GM12878 (cell line): ENCODE results near the gene CREB5. TPM values are rescaled to one million over a fixed set of nuclear protein-coding genes. Genes with fewer than 3 reads are reported as not detected.

Experiments
- RAD51 ChIP-seq: fragments of 450-650 bp; IDR thresholded peaks from 2 replicates; pipeline ENCODE4 v1.6.1; 2016; ENCODE audit warnings: moderate library complexity, mild to moderate bottlenecking, inconsistent platforms
- SRF ChIP-seq, 2 experiments: IDR thresholded peaks; 2 replicates each; pipeline ENCODE4 v1.6.1; 2011; ENCODE audit warnings: low read depth in 2 of 2, low read length in 2 of 2, mild to moderate bottlenecking in 1 of 2, moderate library complexity in 1 of 2
- ZBTB4 ChIP-seq: fragments of 450-650 bp; formaldehyde crosslinking; IDR thresholded peaks from 2 replicates; pipeline ENCODE4 v1.4.0; 2022; ENCODE audit warnings: mild to moderate bottlenecking, moderate library complexity
- polyA plus RNA-seq, 11 experiments: library from polyadenylated mRNA; depleted of rRNA in 4 of 11; unstranded in 6 of 11; stranded (reverse) in 5 of 11; fragments of >200 nt; fragmentation: Nextera tagmentation in 4 of 11; fragmentation: Illumina TruSeq in 1 of 11; extraction: Ambion mirVana in 4 of 11; extraction: Trizol in 1 of 11; gene quantifications; 1 replicate in 1 of 11; 2 replicates in 10 of 11; pipeline versions ENCODE4 v1.2.1 to v1.2.3, GENCODE V29; 2011 to 2016; ENCODE audit warnings: inconsistent platforms in 2 of 11, missing spikeins in 2 of 11, low read depth in 1 of 11
- total RNA-seq, 4 experiments: library from RNA; depleted of rRNA in 3 of 4; stranded (reverse); fragments of >200 nt in 3 of 4; fragmentation: Illumina TruSeq in 1 of 4; extraction: Trizol in 1 of 4; gene quantifications; 2 replicates each; pipeline versions ENCODE4 v1.2.1 to v1.2.3, GENCODE V29; 2013 to 2021
- TF ChIP-seq, protein P1 (sequence below): fragments of 450-650 bp; IDR thresholded peaks from 2 replicates; pipeline ENCODE4 v1.6.1; 2017; ENCODE audit warnings: antibody characterized with exemption, mild to moderate bottlenecking, moderate library complexity
- TF ChIP-seq, protein P2 (sequence below): fragments of 450-650 bp; IDR thresholded peaks from 2 replicates; pipeline ENCODE4 v1.6.1; 2018; ENCODE audit warnings: mild to moderate bottlenecking, low read depth, moderate library complexity; ENCODE audit not compliant: partially characterized antibody

The CREB5 gene
- total and polyA plus RNA-seq, 10 of the 15 experiments (the other 5 are each of a cell fraction or from before 2014, with no cell fraction given): 12.9 to 74.1 (median 53.0) TPM

DNA sequence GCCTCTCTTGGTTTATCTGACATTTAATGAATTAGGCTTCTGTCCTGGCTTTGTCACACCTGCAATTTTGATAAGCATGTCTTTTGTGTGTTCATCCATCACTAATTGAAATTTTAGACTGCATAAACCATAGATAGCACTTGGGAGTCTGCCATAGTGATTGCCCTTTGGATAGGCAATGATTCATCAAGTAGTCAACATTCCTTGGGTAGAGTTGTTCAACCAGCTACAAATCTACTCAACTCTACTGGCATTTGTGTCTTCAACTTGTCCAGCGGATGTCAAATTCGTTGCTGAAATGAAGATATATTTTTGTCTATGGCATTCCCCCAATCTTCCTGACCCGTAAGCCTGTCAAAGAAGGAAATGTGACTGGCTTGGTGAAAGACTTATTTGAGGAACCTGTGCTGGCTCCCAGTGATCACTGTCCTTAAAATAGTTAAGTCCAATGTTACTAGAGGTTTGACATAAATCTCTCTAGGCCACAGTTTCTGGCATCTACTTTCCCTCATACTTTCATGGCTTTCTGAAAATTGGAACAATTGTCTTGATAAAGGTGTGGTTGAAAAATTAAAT lies 33.7 kb upstream of the CREB5 start (continued):
- TF ChIP-seq ZBTB4 (CRISPR knock-in tag) (no peak), RAD51 (no peak), SRF (IDR thresholded peaks at IDR 0.05; ENCODE audit: low read depth in 2 of 2, low read length in 2 of 2) (no peak)
- TF ChIP-seq, protein P1, sequence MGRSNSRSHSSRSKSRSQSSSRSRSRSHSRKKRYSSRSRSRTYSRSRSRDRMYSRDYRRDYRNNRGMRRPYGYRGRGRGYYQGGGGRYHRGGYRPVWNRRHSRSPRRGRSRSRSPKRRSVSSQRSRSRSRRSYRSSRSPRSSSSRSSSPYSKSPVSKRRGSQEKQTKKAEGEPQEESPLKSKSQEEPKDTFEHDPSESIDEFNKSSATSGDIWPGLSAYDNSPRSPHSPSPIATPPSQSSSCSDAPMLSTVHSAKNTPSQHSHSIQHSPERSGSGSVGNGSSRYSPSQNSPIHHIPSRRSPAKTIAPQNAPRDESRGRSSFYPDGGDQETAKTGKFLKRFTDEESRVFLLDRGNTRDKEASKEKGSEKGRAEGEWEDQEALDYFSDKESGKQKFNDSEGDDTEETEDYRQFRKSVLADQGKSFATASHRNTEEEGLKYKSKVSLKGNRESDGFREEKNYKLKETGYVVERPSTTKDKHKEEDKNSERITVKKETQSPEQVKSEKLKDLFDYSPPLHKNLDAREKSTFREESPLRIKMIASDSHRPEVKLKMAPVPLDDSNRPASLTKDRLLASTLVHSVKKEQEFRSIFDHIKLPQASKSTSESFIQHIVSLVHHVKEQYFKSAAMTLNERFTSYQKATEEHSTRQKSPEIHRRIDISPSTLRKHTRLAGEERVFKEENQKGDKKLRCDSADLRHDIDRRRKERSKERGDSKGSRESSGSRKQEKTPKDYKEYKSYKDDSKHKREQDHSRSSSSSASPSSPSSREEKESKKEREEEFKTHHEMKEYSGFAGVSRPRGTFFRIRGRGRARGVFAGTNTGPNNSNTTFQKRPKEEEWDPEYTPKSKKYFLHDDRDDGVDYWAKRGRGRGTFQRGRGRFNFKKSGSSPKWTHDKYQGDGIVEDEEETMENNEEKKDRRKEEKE: no peak
- TF ChIP-seq, protein P2, sequence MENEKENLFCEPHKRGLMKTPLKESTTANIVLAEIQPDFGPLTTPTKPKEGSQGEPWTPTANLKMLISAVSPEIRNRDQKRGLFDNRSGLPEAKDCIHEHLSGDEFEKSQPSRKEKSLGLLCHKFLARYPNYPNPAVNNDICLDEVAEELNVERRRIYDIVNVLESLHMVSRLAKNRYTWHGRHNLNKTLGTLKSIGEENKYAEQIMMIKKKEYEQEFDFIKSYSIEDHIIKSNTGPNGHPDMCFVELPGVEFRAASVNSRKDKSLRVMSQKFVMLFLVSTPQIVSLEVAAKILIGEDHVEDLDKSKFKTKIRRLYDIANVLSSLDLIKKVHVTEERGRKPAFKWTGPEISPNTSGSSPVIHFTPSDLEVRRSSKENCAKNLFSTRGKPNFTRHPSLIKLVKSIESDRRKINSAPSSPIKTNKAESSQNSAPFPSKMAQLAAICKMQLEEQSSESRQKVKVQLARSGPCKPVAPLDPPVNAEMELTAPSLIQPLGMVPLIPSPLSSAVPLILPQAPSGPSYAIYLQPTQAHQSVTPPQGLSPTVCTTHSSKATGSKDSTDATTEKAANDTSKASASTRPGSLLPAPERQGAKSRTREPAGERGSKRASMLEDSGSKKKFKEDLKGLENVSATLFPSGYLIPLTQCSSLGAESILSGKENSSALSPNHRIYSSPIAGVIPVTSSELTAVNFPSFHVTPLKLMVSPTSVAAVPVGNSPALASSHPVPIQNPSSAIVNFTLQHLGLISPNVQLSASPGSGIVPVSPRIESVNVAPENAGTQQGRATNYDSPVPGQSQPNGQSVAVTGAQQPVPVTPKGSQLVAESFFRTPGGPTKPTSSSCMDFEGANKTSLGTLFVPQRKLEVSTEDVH: no peak
- TF ChIP-seq, all 136 proteins: peak for 0
